B cell (primary cell): Measurements from ENCODE around the gene AURKAIP1.

Source experiments
- EZH2 ChIP-seq: IDR thresholded peaks from 2 replicates; pipeline ENCODE4 v1.6.1; 2012; ENCODE audit warnings: borderline replicate concordance, low read depth, mild to moderate bottlenecking, moderate library complexity, low read length; ENCODE audit not compliant: insufficient read depth, poor library complexity, severe bottlenecking
- TF ChIP-seq, protein P1 (sequence below): fragments of 200-600 bp; IDR thresholded peaks from one replicate; pipeline ENCODE4 v1.8.0; 2022; ENCODE audit warnings: antibody characterized with exemption, mild to moderate bottlenecking

DNA sequence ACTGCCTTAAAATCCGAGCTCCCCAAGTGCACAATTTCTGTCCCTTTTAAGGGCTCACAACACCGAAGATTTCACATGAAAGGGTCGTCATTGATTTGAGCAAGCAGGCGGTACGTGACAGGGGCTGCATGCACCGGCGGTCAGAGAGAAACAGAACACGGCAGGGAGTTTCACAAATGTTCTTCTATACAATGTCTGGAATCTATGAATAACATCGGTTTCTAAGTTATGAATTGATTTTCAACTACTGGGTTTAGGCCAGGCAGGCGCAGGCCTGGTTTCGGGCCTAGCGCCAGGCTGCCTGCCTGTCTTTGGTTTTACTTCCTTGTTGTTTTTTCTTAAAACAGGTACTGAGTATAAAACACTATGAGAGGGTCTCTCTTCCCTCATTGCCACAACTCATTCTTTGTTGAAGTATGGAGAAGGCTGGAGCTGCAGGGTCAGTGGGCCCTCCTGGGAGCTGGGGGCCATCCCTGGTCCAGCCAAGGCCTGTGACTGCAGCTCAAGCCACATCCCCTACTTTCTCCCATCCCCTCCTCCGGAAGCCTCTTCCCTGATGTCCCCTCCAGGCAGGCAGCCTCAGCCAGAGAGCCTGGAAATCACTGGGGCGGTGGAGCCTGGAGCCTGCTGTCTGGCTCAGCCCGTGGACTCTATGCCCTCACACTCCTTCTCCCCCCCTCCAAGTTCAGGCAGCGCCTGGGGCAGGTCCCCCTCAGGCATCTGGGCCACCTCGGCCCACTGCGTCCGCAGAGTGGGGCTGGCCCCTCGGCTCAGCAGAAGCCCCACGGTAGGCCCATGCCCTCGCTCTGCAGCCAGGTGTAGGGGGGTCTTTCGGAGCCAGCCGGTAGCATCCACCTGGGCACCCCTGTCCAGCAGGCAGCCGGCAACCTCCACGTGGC lies 43.7 kb upstream of the AURKAIP1 start:
- TF ChIP-seq, protein P1, sequence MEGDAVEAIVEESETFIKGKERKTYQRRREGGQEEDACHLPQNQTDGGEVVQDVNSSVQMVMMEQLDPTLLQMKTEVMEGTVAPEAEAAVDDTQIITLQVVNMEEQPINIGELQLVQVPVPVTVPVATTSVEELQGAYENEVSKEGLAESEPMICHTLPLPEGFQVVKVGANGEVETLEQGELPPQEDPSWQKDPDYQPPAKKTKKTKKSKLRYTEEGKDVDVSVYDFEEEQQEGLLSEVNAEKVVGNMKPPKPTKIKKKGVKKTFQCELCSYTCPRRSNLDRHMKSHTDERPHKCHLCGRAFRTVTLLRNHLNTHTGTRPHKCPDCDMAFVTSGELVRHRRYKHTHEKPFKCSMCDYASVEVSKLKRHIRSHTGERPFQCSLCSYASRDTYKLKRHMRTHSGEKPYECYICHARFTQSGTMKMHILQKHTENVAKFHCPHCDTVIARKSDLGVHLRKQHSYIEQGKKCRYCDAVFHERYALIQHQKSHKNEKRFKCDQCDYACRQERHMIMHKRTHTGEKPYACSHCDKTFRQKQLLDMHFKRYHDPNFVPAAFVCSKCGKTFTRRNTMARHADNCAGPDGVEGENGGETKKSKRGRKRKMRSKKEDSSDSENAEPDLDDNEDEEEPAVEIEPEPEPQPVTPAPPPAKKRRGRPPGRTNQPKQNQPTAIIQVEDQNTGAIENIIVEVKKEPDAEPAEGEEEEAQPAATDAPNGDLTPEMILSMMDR: no peak
- no peak for TF ChIP-seq EZH2
